Prostate gland (tissue), 2 donors: Measurements from ENCODE around the gene CDIPT.

Source experiments
- CTCF ChIP-seq, 4 experiments: fragments of 200-600 bp in 2 of 4; fragments of 450-650 bp in 2 of 4; sonication (generic) in 2 of 4; IDR thresholded peaks; 1 replicate in 3 of 4; 2 replicates in 1 of 4; pipeline ENCODE4 v1.5.1; 2016 to 2019; ENCODE audit warnings: antibody characterized with exemption in 4 of 4, mild to moderate bottlenecking in 2 of 4, moderate library complexity in 2 of 4
- POLR2A ChIP-seq: fragments of 450-650 bp; IDR thresholded peaks from one replicate; pipeline ENCODE4 v1.6.1; 2016; ENCODE audit warnings: antibody characterized with exemption, mild to moderate bottlenecking
- POLR2AphosphoS5 ChIP-seq: sonication (generic); formaldehyde crosslinking; IDR thresholded peaks from one replicate; pipeline ENCODE4 v1.6.1; 2017; ENCODE audit warnings: antibody characterized with exemption

- no peak for TF ChIP-seq CTCF (IDR thresholded peaks at IDR 0.05)
- no peak for TF ChIP-seq POLR2A
- no peak for TF ChIP-seq POLR2AphosphoS5
Observed at GRCh38 chr16:29864205-29864604, 1.2 kb upstream of the CDIPT start.
